A549 treated with Hydrocortisone at 1 μM for 4 hours (cell line): Measurements from ENCODE around the gene DIRAS3. TPM values are rescaled to one million over a fixed set of nuclear protein-coding genes. Genes with fewer than 3 reads are reported as not detected.

Experiments
- total RNA-seq: library from RNA; stranded (reverse); fragments of 200-300 nt; extraction: Qiagen RNA extraction; gene quantifications from 5 replicates; pipeline ENCODE4 v1.2.3, GENCODE V29; 2022

Gene DIRAS3, protein sequence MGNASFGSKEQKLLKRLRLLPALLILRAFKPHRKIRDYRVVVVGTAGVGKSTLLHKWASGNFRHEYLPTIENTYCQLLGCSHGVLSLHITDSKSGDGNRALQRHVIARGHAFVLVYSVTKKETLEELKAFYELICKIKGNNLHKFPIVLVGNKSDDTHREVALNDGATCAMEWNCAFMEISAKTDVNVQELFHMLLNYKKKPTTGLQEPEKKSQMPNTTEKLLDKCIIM
- total RNA-seq = 0.85 to 1.2 TPM (median 1.1 TPM) in 5 replicates

DNA sequence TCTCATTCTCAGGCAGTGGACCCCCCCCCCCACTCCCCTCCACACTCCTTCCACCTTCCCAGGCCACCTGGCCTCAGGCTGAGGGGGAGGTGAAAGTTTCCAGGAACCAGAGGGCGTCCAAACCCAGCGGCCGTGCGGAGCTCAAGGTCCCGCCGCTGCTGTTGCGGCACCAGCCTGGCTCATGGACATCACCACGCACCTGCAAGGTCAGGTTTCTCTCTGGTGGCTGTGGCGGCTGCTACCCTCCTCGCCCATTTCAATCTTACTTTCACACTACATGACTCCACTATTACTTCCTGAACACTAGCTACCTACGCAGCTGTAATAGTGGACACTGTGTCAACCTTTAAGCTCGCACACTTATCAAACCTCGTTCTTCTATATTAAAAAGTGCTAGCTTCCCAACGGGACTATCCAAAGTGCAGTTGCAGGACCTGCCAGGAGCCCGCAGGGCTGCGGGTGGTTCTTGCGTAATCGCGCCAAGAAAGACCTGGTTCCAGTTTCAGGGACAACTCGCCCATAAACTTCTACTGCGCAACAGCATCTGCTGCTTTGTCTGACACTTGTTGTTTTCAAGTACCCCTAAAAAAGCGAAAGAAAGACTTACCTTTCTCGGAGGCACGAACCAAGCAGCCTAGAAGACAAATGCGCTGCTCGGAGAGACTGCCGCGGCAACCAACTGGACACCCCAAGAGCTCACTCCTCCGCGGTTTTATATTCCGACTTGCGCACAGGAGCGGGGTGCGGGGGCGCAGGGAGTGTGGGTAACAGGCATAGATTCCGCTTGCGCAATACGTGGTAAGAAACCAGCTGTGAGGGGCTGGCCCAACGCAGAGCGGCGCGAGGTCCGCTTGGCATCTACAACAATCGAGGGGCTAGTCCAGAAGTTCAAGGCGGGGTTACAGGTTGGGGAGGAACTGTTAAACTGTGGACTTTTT, at the start of gene DIRAS3:
TSS of gene DIRAS3 (minus strand) at position 687 of the 938 bp plus-strand sequence. CDS start 3,330 bp downstream, outside the sequence.

Other genes starting within 250 kb of the DIRAS3 start
- 51.8 to 88.6 TPM (median 65.7 TPM) in 5 replicates for gene GNG12, start 217.2 kb downstream of the DIRAS3 start, total RNA-seq
- gene WLS, start 181.9 kb upstream of the DIRAS3 start, total RNA-seq = 16.0 to 22.5 TPM (median 16.8 TPM) in 5 replicates